Stimulated activated CD4-positive, alpha-beta T cell treated with anti-CD3 and anti-CD28 coated beads, TNF-alpha, amount 100 ng/mL, for 1 hour (primary cell): ENCODE results near the gene ZNF394.
"Not testable (repeated sequence)": the region's sequence is repeated elsewhere in the genome, so short reads cannot be mapped to it uniquely, and the experiment has no call there.

Experiments used
- DNase-seq, 3 donors: peaks; one replicate each; pipeline ENCODE4 v3.0.0-alpha.2; 2020; ENCODE audit warnings: low read depth in 3 of 3, low spot score in 1 of 3

The ZNF394 gene

GRCh38 chr7:99499721-99500636, at the start of gene ZNF394:
TSS of gene ZNF394 (minus strand) at chr7:99500281. CDS start at chr7:99500093, 188 bp downstream.
- peak; percentile 63 to 72 (median 72) for DNase-seq

GRCh38 chr7:99549545-99549944, 49.5 kb upstream of the ZNF394 start:
- not testable (repeated sequence) for DNase-seq

- not testable (repeated sequence) for DNase-seq
These were observed 45.2 kb upstream of the ZNF394 start for GRCh38 chr7:99545308-99545707.

GRCh38 chr7:99543916-99544315, 43.8 kb upstream of the ZNF394 start:
- no peak for DNase-seq

GRCh38 chr7:99543081-99543671, 43.1 kb upstream of the ZNF394 start:
- no peak for DNase-seq

- no peak for DNase-seq
These were observed 41.1 kb upstream of the ZNF394 start for GRCh38 chr7:99541212-99541611.

GRCh38 chr7:99540542-99540941, 40.5 kb upstream of the ZNF394 start:
- DNase-seq = no peak

GRCh38 chr7:99539213-99539811, 39.2 kb upstream of the ZNF394 start:
- no peak for DNase-seq

- no peak for DNase-seq
These were observed 35.6 kb upstream of the ZNF394 start for GRCh38 chr7:99535667-99536066.

GRCh38 chr7:99531354-99531765, 31.3 kb upstream of the ZNF394 start:
- no peak for DNase-seq

GRCh38 chr7:99525713-99526440, 25.8 kb upstream of the ZNF394 start:
- no peak for DNase-seq

- DNase-seq = no peak
These were observed 21.3 kb upstream of the ZNF394 start for GRCh38 chr7:99521399-99521798.

- DNase-seq = no peak
These were observed 14.0 kb upstream of the ZNF394 start for GRCh38 chr7:99514050-99514449.

- no peak for DNase-seq
These were observed 5.2 kb upstream of the ZNF394 start for GRCh38 chr7:99505324-99505662.

GRCh38 chr7:99504603-99505323, 4.7 kb upstream of the ZNF394 start, which contains the start of gene ZKSCAN5:
TSS of gene ZKSCAN5 (plus strand) at chr7:99504662. CDS start at chr7:99506045, 1,383 bp downstream.
- peak; percentile 89 to 97 (median 92) for DNase-seq

GRCh38 chr7:99504281-99504602, 4.2 kb upstream of the ZNF394 start:
- no peak for DNase-seq

GRCh38 chr7:99501236-99501635, 1.2 kb upstream of the ZNF394 start:
- not testable (repeated sequence) for DNase-seq

GRCh38 chr7:99500637-99501009, 542 bp upstream of the ZNF394 start:
- DNase-seq = no peak

GRCh38 chr7:99499371-99499720, 735 bp downstream of the ZNF394 start:
- no peak for DNase-seq

- no peak for DNase-seq
These were observed 1.5 kb downstream of the ZNF394 start for GRCh38 chr7:99498546-99498944.
